Measurements from ENCODE around the gene ANKRD2.
"Not testable (repeated sequence)": the region's sequence is repeated elsewhere in the genome, so short reads cannot be mapped to it uniquely, and the experiment has no call there.

ANKRD2 gene

GRCh38 chr10:97572214-97572989 is at the start of gene ANKRD2:
TSS of gene ANKRD2 (plus strand) at chr10:97572779. CDS start at chr10:97572789, 10 bp downstream.
- peak; percentile 76 for ATAC-seq
- Mint-ChIP-seq H3K36me3 (no peaks in the 10 kb centered on the region), H3K27me3 (no peaks in the 10 kb centered on the region), H3K4me1 (peaks cover 7% of the 10 kb centered on the region), H3K27ac (no peak within 1 kb of the TSS), H3K9me3 (no peaks in the 10 kb centered on the region), H3K4me3 (no peak within 1 kb of the TSS)

GRCh38 chr10:97522937-97523336 is 49.6 kb upstream of the ANKRD2 start:
- no peaks in the 10 kb centered on the region for H3K36me3 Mint-ChIP-seq
- H3K27ac Mint-ChIP-seq: no peak overlapping the region
- peaks cover 43% of the 10 kb centered on the region for H3K27me3 Mint-ChIP-seq
- H3K4me1 Mint-ChIP-seq: peaks cover 6% of the 10 kb centered on the region
- no peaks in the 10 kb centered on the region for H3K9me3 Mint-ChIP-seq
- no peak overlapping the region for H3K4me3 Mint-ChIP-seq
- no peak for ATAC-seq

GRCh38 chr10:97525086-97525485 is 47.5 kb upstream of the ANKRD2 start:
- H3K36me3 Mint-ChIP-seq: no peaks in the 10 kb centered on the region
- H3K4me1 Mint-ChIP-seq: no peaks in the 10 kb centered on the region
- ATAC-seq: no peak
- H3K4me3 Mint-ChIP-seq: no peak overlapping the region
- H3K27me3 Mint-ChIP-seq: peaks cover 33% of the 10 kb centered on the region
- H3K27ac Mint-ChIP-seq: no peak overlapping the region
- H3K9me3 Mint-ChIP-seq: no peaks in the 10 kb centered on the region

GRCh38 chr10:97525683-97526110 is 46.9 kb upstream of the ANKRD2 start:
- Mint-ChIP-seq H3K4me3 (no peak overlapping the region), H3K4me1 (no peaks in the 10 kb centered on the region), H3K27me3 (peaks cover 27% of the 10 kb centered on the region), H3K36me3 (no peaks in the 10 kb centered on the region), H3K27ac (no peak overlapping the region), H3K9me3 (no peaks in the 10 kb centered on the region)
- no peak for ATAC-seq

DNA sequence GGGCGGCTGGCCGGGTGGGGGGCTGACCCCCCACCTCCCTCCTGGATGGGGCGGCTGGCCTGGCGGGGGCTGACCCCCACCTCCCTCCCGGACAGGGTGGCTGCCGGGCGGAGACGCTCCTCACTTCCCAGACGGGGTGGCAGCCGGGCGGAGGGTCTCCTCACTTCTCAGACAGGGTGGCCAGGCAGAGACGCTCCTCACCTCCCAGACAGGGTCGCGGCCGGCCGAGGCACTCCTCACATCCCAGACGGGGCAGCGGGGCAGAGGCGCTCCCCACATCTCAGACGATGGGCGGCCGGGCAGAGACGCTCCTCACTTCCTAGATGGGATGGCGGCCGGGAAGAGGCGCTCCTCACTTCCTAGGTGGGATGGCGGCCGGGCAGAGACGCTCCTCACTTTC is 43.7 kb upstream of the ANKRD2 start:
- not testable (repeated sequence) for H3K9me3 Mint-ChIP-seq

DNA sequence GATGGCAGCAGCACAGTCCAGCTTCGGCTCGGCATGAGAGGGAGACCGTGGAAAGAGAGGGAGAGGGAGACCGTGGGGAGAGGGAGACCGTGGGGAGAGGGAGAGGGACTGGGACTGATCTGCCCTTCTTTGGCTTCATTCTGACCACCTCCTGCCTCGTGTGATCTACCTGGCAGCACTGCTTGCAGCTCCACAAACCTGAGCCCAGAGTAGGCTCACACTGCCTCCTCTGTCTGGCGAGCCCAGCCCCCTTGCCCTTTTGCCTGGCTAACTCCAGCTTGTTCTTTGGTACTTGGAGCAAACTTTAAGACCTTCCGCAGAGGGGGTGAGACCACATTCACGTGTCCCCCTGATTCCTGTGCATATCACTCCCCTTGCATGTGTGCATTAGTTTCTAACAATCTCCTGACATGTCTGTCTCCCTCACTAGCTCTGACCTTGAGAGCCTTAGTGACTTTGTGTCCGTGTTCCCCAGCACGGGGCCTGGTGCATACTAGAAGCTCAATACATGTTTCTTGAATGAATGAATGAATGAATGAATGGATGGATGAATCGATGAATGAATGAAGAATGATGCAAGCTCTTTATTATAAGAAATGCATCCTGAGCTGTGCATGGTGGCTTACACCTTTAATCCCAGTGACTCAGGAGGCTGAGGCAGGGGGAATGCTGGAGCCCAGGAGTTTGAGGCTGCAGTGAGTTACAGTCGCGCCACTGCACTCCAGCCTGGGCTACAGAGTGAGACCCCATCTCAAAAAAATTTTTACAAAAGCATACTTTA is 42.7 kb upstream of the ANKRD2 start:
- H3K9me3 Mint-ChIP-seq: no peaks in the 10 kb centered on the region
- no peaks in the 10 kb centered on the region for H3K36me3 Mint-ChIP-seq
- H3K4me1 Mint-ChIP-seq: no peaks in the 10 kb centered on the region
- no peak overlapping the region for H3K27ac Mint-ChIP-seq
- H3K27me3 Mint-ChIP-seq: peaks cover 7% of the 10 kb centered on the region
- ATAC-seq: no peak
- H3K4me3 Mint-ChIP-seq: no peak overlapping the region

More for the DNA sequence above, 43.7 kb upstream of the ANKRD2 start:
- not testable (repeated sequence) for H3K36me3 Mint-ChIP-seq, ATAC-seq, H3K4me3 Mint-ChIP-seq, H3K27ac Mint-ChIP-seq, H3K4me1 Mint-ChIP-seq
- peaks cover 13% of the 10 kb centered on the region for H3K27me3 Mint-ChIP-seq

DNA sequence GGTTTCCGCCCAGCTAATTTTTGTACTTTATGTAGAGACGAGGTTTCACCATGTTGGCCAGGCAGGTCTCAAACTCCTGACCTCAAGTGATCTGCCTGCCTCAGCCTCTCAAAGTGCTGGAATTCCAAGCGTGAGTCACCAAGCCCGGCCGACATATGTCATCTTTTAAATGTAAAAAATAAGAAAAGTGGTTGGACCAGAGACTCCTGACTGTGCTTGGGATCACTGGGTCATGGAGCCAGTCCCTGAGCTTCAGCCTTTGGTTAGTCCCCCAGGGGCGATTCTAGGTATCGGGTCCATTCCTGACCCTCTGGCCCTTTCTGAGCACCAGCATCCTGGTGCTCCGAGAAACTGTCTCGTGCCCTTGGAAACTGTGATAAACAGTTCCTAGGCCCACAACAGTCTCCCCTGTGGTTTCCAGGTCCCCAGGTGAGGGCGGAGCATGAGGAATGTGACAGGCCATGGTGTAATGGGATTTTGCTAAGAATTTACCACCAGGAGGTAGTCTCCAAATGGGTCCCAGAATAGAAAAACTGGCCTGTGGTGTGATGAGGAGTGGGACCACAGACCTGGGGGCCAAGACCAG is 41.1 kb upstream of the ANKRD2 start:
- H3K27me3 Mint-ChIP-seq: no peaks in the 10 kb centered on the region
- no peaks in the 10 kb centered on the region for H3K4me1 Mint-ChIP-seq
- no peak overlapping the region for H3K4me3 Mint-ChIP-seq
- H3K9me3 Mint-ChIP-seq: no peaks in the 10 kb centered on the region
- ATAC-seq: no peak
- H3K27ac Mint-ChIP-seq: no peak overlapping the region
- H3K36me3 Mint-ChIP-seq: no peaks in the 10 kb centered on the region

DNA sequence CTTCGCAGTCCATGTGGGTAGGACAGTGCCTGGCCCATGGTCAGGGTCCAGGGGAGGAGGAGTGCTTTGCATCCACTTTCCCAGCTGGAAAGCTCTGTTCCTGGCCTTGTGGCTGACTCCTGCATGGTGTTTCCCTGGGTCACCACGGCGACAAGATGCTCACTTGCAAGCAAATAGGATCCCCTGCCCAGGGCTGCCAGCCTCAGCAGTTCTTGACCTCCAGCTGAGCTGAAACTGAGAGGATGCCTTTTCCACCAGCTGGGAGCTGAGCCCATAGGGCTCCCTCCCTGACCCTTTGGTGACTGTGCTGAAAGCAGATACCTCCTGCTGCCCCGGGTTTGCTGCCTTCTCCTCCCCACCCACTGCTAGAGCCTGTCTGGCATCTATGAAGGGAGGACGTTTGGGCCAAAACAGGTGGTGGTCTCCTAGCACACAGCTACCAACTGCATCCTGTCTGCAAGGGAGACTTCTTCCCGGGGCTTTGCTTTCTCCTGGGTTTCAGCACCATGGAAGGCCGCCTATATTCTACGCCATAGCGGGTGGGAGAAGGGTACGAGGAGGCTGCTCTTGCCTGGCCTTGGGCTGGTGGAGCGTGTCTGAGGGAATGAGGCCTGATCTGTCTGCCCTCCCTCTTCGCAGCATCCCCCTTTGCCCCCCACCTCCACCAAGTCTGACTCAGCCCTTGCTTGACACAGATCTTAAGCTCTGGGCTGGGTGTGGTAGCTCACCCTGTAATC is 39.5 kb upstream of the ANKRD2 start:
- Mint-ChIP-seq H3K4me3 (no peak overlapping the region), H3K36me3 (no peaks in the 10 kb centered on the region), H3K27ac (no peak overlapping the region), H3K9me3 (no peaks in the 10 kb centered on the region), H3K4me1 (no peaks in the 10 kb centered on the region), H3K27me3 (no peaks in the 10 kb centered on the region)
- ATAC-seq: no peak

- no peaks in the 10 kb centered on the region for H3K36me3 Mint-ChIP-seq
- H3K27ac Mint-ChIP-seq: no peak overlapping the region
- H3K9me3 Mint-ChIP-seq: no peaks in the 10 kb centered on the region
- no peak overlapping the region for H3K4me3 Mint-ChIP-seq
- no peaks in the 10 kb centered on the region for H3K27me3 Mint-ChIP-seq
- ATAC-seq: no peak
- H3K4me1 Mint-ChIP-seq: no peaks in the 10 kb centered on the region
Measured at GRCh38 chr10:97533888-97534287, 38.7 kb upstream of the ANKRD2 start.

DNA sequence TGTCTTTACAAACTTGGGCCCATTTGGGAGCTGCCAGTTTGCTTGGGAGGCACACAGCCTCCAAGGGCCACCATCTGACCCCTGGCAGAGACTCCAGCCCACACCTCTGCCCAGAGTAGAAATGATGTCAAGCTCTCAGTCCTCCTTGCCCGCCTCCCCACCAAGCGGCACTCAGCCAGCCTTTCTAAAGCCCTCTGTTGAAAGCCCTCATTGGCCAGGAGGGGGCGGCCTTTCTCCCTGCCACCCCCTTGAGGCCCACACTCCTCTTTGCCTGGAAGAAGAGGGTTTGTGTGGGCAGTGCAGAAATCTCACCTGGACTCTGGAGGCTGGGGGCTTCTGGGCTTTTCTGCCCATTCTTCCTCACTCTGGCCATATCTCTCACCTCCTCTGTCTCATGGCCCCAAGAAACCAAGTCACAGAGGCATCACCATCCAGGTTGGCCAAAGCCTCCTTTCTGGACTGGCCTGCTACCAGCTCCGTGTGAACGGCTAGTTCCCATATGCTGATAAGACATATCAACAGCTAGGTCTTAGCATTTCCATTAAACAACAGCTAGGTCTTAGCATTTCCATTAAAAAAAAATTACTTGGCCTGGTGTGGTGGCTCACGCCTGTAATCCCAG is 37.7 kb upstream of the ANKRD2 start:
- Mint-ChIP-seq H3K27me3 (no peaks in the 10 kb centered on the region), H3K27ac (no peak overlapping the region), H3K36me3 (no peaks in the 10 kb centered on the region), H3K4me1 (no peaks in the 10 kb centered on the region), H3K9me3 (no peaks in the 10 kb centered on the region), H3K4me3 (no peak overlapping the region)
- peak; percentile 52 for ATAC-seq

- Mint-ChIP-seq H3K9me3 (no peaks in the 10 kb centered on the region), H3K27me3 (no peaks in the 10 kb centered on the region), H3K4me3 (no peak overlapping the region), H3K4me1 (peaks cover 5% of the 10 kb centered on the region), H3K36me3 (no peaks in the 10 kb centered on the region), H3K27ac (no peak overlapping the region)
- no peak for ATAC-seq
Measured at GRCh38 chr10:97537186-97537869, 35.3 kb upstream of the ANKRD2 start.

DNA sequence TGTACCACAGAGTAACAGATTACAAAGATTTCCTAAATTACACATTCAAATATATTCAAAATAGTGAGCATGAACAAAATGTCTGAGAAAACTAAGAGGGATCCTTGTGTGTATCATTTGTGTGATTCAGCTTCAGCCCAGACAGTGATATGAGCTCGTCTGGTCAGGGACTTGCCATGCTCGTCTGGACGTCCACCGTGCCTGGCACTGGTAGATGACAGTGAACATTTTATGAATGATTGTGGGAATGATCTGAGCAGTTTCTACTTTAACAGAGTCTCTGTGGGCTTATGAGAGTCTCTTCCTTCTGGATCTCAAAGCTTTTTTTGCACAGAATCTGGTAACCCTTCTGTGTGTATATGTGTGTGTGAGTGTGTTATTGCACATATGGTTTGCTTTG is 34.2 kb upstream of the ANKRD2 start:
- no peaks in the 10 kb centered on the region for H3K36me3 Mint-ChIP-seq
- peaks cover 8% of the 10 kb centered on the region for H3K27me3 Mint-ChIP-seq
- ATAC-seq: no peak
- no peaks in the 10 kb centered on the region for H3K9me3 Mint-ChIP-seq
- H3K4me3 Mint-ChIP-seq: no peak overlapping the region
- peaks cover 16% of the 10 kb centered on the region for H3K4me1 Mint-ChIP-seq
- H3K27ac Mint-ChIP-seq: no peak overlapping the region

DNA sequence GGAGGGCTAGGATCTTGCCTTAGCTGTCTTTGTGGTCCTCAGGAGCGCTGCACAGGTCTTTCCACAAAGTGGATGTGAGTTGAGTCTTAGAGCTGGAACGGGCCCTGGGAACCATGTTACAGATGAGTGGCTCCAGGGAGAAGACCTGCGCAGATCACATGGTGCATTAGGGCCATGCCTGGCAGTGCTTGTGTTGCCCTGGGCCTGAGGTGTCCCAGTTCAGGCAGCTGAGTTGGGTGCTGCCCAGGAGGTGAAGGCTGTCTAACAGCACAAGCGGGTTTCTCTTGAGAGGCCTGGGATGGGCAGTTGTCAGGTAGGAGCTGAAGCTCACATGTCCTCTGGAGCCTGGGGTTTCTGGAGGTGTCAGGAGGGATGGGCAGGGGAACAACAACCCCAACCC is 33.7 kb upstream of the ANKRD2 start:
- Mint-ChIP-seq H3K4me3 (no peak overlapping the region), H3K9me3 (no peaks in the 10 kb centered on the region), H3K27me3 (peaks cover 12% of the 10 kb centered on the region), H3K4me1 (peaks cover 20% of the 10 kb centered on the region), H3K27ac (no peak overlapping the region), H3K36me3 (no peaks in the 10 kb centered on the region)
- ATAC-seq: no peak

DNA sequence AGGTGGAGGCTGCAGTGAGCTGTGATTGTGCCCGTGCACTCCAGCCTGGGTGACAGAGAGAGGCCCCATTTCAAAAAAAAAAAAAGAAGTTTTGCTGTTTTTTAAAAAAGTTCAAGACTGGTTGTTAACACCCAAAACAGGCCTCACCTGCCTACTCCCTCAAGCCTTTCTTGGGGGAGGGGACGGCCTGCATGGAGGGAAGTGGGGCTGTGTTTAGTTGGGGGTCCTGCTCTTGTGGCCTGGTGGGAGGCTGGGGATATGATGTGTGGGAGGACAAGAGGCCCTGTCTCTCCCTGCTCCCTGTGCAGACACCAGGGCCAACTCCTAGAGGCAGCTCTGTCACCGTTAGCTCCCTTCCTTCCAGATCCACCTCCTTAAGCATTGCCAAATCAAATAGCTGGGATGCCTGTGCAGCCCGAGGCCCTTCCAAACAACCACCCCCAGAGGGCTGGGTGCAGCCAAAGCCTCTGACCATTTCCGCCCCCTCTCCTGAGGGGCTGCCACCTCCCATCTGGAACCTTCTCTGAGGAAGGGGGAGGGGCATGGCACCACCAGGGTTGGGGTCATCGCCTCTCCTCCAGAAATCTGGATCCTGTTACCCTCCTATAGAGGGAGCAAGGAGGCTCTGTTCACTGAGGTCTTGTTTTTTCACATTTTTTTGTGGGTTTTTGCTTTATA is 32.9 kb upstream of the ANKRD2 start:
- ATAC-seq: no peak
- Mint-ChIP-seq H3K9me3 (no peaks in the 10 kb centered on the region), H3K4me3 (no peak overlapping the region), H3K4me1 (peaks cover 20% of the 10 kb centered on the region), H3K36me3 (no peaks in the 10 kb centered on the region), H3K27me3 (peaks cover 13% of the 10 kb centered on the region), H3K27ac (no peak overlapping the region)
